ENCODE results near the gene METTL15. TPM values are rescaled to one million over a fixed set of nuclear protein-coding genes. Genes with fewer than 3 reads are reported as not detected.

METTL15 gene
- total RNA-seq, 1 donor from 2014 or later: 14.7 TPM

DNA sequence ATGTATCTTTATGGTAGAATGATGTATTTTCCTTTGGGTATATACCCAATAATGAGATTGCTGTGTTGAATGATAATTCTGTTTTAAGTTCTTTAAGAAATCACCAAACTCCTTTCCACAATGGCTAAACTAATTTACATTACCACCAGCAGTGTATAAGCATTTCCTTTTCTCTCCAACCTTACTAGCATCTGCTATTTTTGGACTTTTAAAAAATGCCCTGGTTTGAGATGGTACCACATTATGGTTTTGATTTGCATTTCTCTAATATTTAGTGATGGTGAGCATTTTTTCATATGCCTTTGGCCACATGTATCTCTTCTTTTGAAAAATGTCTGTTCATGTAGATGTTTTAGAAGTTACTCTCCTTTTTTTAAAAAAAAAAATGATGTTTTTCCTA, 142.0 kb downstream of the METTL15 start:
- Histone ChIP-seq H3K27ac (no peak overlapping the region), H3K27me3 (no peaks in the 10 kb centered on the region), H3K36me3 (no peaks in the 10 kb centered on the region), H3K4me3 (no peak overlapping the region), H3K9me3 (no peaks in the 10 kb centered on the region), H3K4me1 (no peaks in the 10 kb centered on the region)
- DNase-seq (ENCODE audit: extremely low spot score in 2 of 2): no peak
- intact Hi-C loops (cut with DNase I): no loop called here
- TF ChIP-seq, protein P1, sequence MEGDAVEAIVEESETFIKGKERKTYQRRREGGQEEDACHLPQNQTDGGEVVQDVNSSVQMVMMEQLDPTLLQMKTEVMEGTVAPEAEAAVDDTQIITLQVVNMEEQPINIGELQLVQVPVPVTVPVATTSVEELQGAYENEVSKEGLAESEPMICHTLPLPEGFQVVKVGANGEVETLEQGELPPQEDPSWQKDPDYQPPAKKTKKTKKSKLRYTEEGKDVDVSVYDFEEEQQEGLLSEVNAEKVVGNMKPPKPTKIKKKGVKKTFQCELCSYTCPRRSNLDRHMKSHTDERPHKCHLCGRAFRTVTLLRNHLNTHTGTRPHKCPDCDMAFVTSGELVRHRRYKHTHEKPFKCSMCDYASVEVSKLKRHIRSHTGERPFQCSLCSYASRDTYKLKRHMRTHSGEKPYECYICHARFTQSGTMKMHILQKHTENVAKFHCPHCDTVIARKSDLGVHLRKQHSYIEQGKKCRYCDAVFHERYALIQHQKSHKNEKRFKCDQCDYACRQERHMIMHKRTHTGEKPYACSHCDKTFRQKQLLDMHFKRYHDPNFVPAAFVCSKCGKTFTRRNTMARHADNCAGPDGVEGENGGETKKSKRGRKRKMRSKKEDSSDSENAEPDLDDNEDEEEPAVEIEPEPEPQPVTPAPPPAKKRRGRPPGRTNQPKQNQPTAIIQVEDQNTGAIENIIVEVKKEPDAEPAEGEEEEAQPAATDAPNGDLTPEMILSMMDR (IDR thresholded peaks at IDR 0.05): no peak
- no peak for TF ChIP-seq POLR2AphosphoS5 (IDR thresholded peaks at IDR 0.05; ENCODE audit: insufficient read depth in 1 of 2, low read depth in 1 of 2)
- no peak for TF ChIP-seq POLR2A (IDR thresholded peaks at IDR 0.05)

DNA sequence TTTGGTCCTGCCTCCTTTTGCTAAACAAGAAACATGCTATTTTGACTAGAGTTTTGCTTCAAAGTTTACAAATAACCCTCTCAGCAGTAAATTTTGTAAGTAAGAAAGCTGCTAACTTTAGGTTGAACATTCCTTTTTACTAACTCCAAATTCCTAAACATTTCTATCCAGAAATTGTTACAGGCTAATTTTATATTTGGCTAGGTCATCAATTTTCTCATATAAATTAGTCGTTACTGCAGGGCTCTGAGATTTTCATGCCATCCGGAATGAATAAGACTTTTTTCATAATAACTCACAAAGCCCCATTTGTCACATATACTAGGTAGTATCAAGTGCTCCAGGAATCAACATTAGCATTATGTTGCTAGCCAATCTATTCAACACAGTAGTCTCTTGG, 143.1 kb downstream of the METTL15 start:
- H3K4me1 ChIP-seq: no peaks in the 10 kb centered on the region
- no peak overlapping the region for H3K27ac ChIP-seq
- no peaks in the 10 kb centered on the region for H3K36me3 ChIP-seq
- H3K4me3 ChIP-seq: no peak overlapping the region
- H3K9me3 ChIP-seq: no peaks in the 10 kb centered on the region
- intact Hi-C loops (cut with DNase I): no loop called here
- H3K27me3 ChIP-seq: no peaks in the 10 kb centered on the region
- no peak for DNase-seq (ENCODE audit: extremely low spot score in 2 of 2)
- TF ChIP-seq, protein P1 (IDR thresholded peaks at IDR 0.05): no peak
- no peak for TF ChIP-seq POLR2A (IDR thresholded peaks at IDR 0.05)
- TF ChIP-seq POLR2AphosphoS5 (IDR thresholded peaks at IDR 0.05; ENCODE audit: insufficient read depth in 1 of 2, low read depth in 1 of 2): no peak

GRCh38 chr11:28257761-28258160, 149.6 kb downstream of the METTL15 start:
- Histone ChIP-seq H3K27ac (no peak overlapping the region), H3K9me3 (no peaks in the 10 kb centered on the region), H3K4me3 (no peak overlapping the region), H3K36me3 (peaks cover 0 to 6% of the 10 kb centered on the region in 2 donors), H3K27me3 (no peaks in the 10 kb centered on the region), H3K4me1 (no peaks in the 10 kb centered on the region)
- DNase-seq (ENCODE audit: extremely low spot score in 2 of 2): no peak
- intact Hi-C loops (cut with DNase I): no loop called here
- TF ChIP-seq POLR2A (IDR thresholded peaks at IDR 0.05): no peak
- TF ChIP-seq POLR2AphosphoS5 (IDR thresholded peaks at IDR 0.05; ENCODE audit: insufficient read depth in 1 of 2, low read depth in 1 of 2): no peak
- TF ChIP-seq, protein P1 (IDR thresholded peaks at IDR 0.05): no peak

DNA sequence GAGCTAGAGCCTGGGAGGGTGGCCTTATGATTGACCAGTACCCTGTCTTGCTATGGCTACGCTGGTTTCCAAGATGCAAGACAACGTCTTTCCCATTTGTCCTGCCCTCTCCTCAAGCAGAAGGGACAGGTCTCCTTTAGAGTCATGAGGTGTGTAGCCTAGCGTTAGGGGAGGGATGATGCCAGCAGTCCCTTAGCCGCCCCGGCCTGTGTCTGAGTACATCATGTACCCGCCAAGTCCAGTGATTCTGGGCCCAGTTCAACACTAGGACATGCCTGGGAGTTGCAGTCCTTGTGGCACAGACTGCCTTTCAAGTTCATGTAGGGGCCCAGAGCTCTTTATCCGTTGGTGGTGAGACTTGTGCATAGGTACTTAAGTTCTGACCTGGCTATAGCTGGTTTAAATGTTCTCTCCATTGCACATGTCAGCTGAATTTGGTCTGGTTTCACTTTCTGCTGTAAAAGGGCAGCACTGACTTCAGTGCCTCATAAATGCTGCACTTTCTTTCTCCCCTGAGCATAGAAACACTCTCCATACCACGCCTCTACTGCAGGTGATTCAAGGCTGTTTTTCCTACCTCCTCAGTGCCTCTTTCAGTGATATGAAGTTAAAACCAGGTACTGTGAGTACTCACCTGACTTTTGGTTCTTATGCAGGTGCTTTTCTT, 151.1 kb downstream of the METTL15 start:
- no peak for DNase-seq (ENCODE audit: extremely low spot score in 2 of 2)
- H3K36me3 ChIP-seq: peaks cover 0 to 6% of the 10 kb centered on the region in 2 donors
- no peaks in the 10 kb centered on the region for H3K4me1 ChIP-seq
- no peak overlapping the region for H3K4me3 ChIP-seq
- intact Hi-C loops (cut with DNase I): no loop called here
- no peaks in the 10 kb centered on the region for H3K27me3 ChIP-seq
- no peaks in the 10 kb centered on the region for H3K9me3 ChIP-seq
- no peak overlapping the region for H3K27ac ChIP-seq
- TF ChIP-seq POLR2AphosphoS5 (IDR thresholded peaks at IDR 0.05; ENCODE audit: insufficient read depth in 1 of 2, low read depth in 1 of 2) (no peak), POLR2A (IDR thresholded peaks at IDR 0.05) (no peak)

- DNase-seq (ENCODE audit: extremely low spot score in 2 of 2): no peak
- Histone ChIP-seq H3K9me3 (no peaks in the 10 kb centered on the region), H3K4me3 (no peak overlapping the region), H3K27ac (no peak overlapping the region), H3K36me3 (no peaks in the 10 kb centered on the region), H3K27me3 (no peaks in the 10 kb centered on the region), H3K4me1 (no peaks in the 10 kb centered on the region)
- intact Hi-C loops (cut with DNase I): no loop called here
- TF ChIP-seq POLR2A (IDR thresholded peaks at IDR 0.05) (no peak), POLR2AphosphoS5 (IDR thresholded peaks at IDR 0.05; ENCODE audit: insufficient read depth in 1 of 2, low read depth in 1 of 2) (no peak)
- TF ChIP-seq, protein P1 (IDR thresholded peaks at IDR 0.05): no peak
Measured at GRCh38 chr11:28268925-28269324, 160.7 kb downstream of the METTL15 start.

Measured in vagina (tissue), 2 donors.